HL-60/S4 (cell line): ENCODE measurements around the gene CHD3.

Experiments used
- in situ Hi-C: fragments of 300-500 bp; cut with MboI; formaldehyde crosslinking; loops from 2 replicates; pipeline ENCODE4 v1.14.3; 2022; ENCODE audit warnings: low sequenced_read_pairs

Gene CHD3

GRCh38 chr17:7888184-7888920 is at the start of gene CHD3:
Gene CHD3 (plus strand): TSS chr17:7888789. CDS start chr17:7889001, 212 bp downstream.
- in situ Hi-C loops = no loop called here

DNA sequence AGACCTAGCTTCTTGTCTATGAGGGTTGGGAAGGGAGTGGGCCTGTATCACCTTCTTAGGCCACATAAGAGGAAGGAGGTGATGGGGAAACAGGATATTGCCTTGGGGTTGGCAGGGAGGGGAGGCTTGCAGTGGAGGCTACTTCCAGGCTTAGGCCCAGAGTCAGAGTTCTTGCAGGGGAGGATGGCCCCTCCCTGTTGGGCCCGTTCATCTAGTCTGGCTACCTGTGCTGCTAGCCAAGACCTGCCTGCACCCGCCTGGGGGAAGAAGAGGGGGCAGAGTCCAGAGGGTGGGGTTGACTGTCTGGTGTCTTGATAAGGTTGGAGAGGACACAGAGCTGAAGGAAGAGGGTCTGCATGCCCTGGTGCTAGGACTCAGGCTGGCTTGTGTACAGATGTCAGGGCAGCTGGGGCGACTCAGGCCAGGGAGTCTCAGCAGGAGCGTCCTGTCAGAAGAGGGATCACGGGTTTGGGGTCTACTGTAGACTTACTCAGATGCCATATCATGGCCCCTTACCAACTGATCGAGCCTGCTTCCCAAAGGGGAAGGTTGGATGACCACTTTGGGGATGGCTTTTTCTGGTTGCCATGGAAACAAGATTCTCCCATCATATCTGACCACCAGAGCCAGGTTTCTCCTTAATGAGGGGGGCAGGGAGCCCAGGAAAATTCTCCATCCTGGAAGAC is 49.3 kb upstream of the CHD3 start:
- in situ Hi-C loops = no loop called here

GRCh38 chr17:7839876-7840261 is 48.7 kb upstream of the CHD3 start:
- in situ Hi-C loops = no loop called here

- in situ Hi-C loops = no loop called here
These were observed 48.1 kb upstream of the CHD3 start for GRCh38 chr17:7840441-7840840.

DNA sequence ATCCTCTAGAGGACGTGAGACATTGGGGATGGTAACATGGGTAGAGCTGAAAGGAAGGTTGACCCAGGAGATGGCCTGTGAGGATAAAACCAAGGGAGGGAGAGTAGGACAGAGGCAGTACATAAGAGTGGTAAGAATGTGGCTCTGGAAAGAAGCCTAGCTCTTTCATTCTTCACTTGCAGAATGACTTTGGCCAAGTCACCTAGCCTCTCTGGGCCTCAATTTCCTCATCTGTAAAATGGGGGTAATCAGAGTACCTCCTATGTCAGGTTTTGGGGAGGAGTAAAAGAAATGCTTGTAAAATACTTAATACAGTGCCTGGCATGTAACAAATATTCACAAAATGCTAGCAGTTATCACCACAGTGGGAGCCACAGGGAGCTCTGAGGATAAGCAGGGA is 47.7 kb upstream of the CHD3 start:
- in situ Hi-C loops = no loop called here

- in situ Hi-C loops = no loop called here
These were observed 47.1 kb upstream of the CHD3 start for GRCh38 chr17:7841396-7841914.

GRCh38 chr17:7841915-7842379 is 46.6 kb upstream of the CHD3 start:
- in situ Hi-C loops = no loop called here

GRCh38 chr17:7842380-7843256 is 46.0 kb upstream of the CHD3 start:
- in situ Hi-C loops = no loop called here

GRCh38 chr17:7843257-7843535 is 45.4 kb upstream of the CHD3 start:
- in situ Hi-C loops = no loop called here

- in situ Hi-C loops = no loop called here
These were observed 44.9 kb upstream of the CHD3 start for GRCh38 chr17:7843536-7844291.

GRCh38 chr17:7844292-7845154 is 44.1 kb upstream of the CHD3 start:
- in situ Hi-C loops = no loop called here

DNA sequence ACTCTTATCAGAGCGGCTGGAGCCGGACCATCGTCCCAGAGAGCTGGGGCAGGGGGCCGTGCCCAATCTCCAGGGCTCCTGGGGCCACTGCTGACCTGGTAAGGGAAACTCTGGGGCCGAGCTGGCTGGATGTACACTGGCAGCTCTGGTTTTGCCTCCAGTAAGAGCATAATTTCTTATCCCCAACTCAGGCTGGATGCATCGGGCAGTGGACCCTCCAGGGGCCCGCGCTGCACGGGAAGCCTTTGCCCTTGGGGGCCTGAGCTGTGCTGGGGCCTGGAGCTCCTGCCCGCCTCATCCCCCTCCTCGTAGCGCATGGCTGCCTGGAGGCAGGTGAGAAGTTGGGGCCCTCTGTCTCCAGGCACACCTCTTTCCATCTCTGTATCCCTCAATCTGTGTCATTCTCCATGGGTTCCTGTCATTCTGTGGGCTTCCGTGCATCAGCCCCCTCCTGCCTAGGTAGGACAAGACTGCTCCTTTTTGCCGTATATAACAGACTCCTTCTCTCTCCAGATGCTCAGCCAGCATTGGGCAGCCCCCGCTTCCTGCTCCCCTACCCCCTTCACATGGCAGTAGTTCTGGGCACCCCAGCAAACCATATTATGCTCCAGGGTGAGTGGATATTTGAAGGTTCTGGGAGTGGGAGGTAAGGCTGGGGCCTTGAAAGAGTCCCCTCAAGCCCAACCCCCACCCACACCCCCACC is 43.1 kb upstream of the CHD3 start:
- in situ Hi-C loops = no loop called here

DNA sequence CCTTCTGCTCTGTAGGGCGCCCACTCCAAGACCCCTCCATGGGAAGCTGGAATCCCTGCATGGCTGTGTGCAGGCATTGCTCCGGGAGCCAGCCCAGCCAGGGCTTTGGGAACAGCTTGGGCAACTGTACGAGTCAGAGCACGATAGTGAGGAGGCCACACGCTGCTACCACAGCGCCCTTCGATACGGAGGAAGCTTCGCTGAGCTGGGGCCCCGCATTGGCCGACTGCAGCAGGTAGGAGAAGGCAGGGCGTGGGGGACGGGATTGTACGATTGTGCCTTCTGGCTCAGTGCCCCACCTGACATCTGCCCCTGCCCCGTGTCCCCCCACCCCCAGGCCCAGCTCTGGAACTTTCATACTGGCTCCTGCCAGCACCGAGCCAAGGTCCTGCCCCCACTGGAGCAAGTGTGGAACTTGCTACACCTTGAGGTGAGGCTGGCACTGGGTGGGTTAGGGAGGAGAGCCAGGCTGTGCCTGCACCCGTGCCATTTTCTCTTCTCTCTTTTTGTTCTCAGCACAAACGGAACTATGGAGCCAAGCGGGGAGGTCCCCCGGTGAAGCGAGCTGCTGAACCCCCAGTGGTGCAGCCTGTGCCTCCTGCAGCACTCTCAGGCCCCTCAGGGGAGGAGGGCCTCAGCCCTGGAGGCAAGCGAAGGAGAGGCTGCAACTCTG is 42.4 kb upstream of the CHD3 start:
- in situ Hi-C loops = no loop called here

- in situ Hi-C loops = no loop called here
These were observed 41.6 kb upstream of the CHD3 start for GRCh38 chr17:7846765-7847661.

DNA sequence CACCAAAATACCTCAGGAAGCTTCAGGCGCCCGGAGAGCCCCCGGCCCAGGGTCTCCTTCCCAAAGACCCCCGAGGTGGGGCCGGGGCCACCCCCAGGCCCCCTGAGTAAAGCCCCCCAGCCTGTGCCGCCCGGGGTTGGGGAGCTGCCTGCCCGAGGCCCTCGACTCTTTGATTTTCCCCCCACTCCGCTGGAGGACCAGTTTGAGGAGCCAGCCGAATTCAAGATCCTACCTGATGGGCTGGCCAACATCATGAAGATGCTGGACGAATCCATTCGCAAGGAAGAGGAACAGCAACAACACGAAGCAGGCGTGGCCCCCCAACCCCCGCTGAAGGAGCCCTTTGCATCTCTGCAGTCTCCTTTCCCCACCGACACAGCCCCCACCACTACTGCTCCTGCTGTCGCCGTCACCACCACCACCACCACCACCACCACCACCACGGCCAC is 40.4 kb upstream of the CHD3 start:
- in situ Hi-C loops = no loop called here

- in situ Hi-C loops = no loop called here
These were observed 39.9 kb upstream of the CHD3 start for GRCh38 chr17:7848739-7849129.

DNA sequence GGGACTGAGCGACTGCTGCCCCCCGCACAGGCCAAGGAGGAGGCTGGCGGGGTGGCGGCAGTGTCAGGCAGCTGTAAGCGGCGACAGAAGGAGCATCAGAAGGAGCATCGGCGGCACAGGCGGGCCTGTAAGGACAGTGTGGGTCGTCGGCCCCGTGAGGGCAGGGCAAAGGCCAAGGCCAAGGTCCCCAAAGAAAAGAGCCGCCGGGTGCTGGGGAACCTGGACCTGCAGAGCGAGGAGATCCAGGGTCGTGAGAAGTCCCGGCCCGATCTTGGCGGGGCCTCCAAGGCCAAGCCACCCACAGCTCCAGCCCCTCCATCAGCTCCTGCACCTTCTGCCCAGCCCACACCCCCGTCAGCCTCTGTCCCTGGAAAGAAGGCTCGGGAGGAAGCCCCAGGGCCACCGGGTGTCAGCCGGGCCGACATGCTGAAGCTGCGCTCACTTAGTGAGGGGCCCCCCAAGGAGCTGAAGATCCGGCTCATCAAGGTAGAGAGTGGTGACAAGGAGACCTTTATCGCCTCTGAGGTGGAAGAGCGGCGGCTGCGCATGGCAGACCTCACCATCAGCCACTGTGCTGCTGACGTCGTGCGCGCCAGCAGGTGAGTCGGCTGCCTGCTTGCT is 39.3 kb upstream of the CHD3 start:
- in situ Hi-C loops = no loop called here
